Right lobe of liver (tissue), 4 donors: ENCODE measurements around the gene CIB2.

Experiments used
- POLR2A ChIP-seq: fragments of 450-650 bp; IDR thresholded peaks from one replicate; pipeline ENCODE4 v1.6.1; 2017; ENCODE audit warnings: antibody characterized with exemption, mild to moderate bottlenecking
- TF ChIP-seq, protein P1 (sequence below), 4 donors: fragments of 200-600 bp in 3 of 4; fragments of 450-650 bp in 1 of 4; IDR thresholded peaks; one replicate each; pipeline versions ENCODE4 v1.5.1 to v1.8.0; 2016 to 2022; ENCODE audit warnings: antibody characterized with exemption in 4 of 4, mild to moderate bottlenecking in 2 of 4
- donor health status: DM: no; HTN: no; CAD: no.
- donor health status: DM: no; HTN: no; CAD: no.
- donor health status: DM: no; HTN: yes; CAD: no.

DNA sequence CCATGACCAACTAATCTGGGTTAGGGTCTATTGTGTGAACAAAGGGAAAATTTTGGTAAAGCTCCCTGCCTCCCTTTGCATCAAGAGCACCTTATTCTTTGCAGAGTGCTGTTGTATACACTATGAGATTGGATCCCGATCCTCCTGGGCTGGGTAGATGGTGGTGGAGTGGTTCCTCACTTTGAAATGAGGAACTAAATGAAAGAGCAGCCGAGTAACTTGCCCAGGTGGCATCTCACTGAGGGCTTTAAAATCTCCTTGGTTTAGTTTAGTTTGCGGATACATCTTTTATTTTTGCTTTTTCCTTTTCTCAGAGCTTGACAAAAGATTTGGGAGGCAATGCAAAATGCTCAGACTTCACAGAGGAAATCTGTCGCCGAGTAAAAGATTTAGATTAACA, 37.4 kb upstream of the CIB2 start:
- TF ChIP-seq, protein P1, sequence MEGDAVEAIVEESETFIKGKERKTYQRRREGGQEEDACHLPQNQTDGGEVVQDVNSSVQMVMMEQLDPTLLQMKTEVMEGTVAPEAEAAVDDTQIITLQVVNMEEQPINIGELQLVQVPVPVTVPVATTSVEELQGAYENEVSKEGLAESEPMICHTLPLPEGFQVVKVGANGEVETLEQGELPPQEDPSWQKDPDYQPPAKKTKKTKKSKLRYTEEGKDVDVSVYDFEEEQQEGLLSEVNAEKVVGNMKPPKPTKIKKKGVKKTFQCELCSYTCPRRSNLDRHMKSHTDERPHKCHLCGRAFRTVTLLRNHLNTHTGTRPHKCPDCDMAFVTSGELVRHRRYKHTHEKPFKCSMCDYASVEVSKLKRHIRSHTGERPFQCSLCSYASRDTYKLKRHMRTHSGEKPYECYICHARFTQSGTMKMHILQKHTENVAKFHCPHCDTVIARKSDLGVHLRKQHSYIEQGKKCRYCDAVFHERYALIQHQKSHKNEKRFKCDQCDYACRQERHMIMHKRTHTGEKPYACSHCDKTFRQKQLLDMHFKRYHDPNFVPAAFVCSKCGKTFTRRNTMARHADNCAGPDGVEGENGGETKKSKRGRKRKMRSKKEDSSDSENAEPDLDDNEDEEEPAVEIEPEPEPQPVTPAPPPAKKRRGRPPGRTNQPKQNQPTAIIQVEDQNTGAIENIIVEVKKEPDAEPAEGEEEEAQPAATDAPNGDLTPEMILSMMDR (IDR thresholded peaks at IDR 0.05): no peak
- no peak for TF ChIP-seq POLR2A
